Erythroblast (primary cell): ENCODE data around the gene CAPRIN2.

ENCODE experiments used
- GATA1 ChIP-seq: IDR thresholded peaks from 2 replicates; pipeline ENCODE4 v1.6.1; 2011; ENCODE audit warnings: low read depth, mild to moderate bottlenecking, control low read depth, low read length, moderate library complexity
- POLR2A ChIP-seq: IDR thresholded peaks from 2 replicates; pipeline ENCODE4 v1.6.1; 2011; ENCODE audit warnings: mild to moderate bottlenecking, low read length

- TF ChIP-seq POLR2A (no peak), GATA1 (no peak)
Measured at GRCh38 chr12:30729547-30729946, 25.2 kb downstream of the CAPRIN2 start.
